DOHH2 (cell line): Measurements from ENCODE around the gene SLC7A7.
A peak's percentile ranks its signal among the peaks of the same experiment; 100 is the strongest.

Source experiments
- H3F3A ChIP-seq: fragments of 200-600 bp; sonication (generic), shearing (Covaris generic); 2 replicates; pipeline ENCODE4 v1.6.0; 2016; ENCODE audit warnings: antibody characterized with exemption, mild to moderate bottlenecking; ENCODE audit not compliant: control insufficient read depth, insufficient read depth
- H3K27ac ChIP-seq: fragments of 200-600 bp; sonication (generic); 2 replicates; pipeline ENCODE4 v1.5.1; 2014; ENCODE audit warnings: low read depth, mild to moderate bottlenecking, low read length, moderate library complexity
- H3K27me3 ChIP-seq: fragments of 200-600 bp; sonication (generic); 2 replicates; pipeline ENCODE4 v1.6.1; 2014; ENCODE audit warnings: mild to moderate bottlenecking, low read length, mixed read lengths; ENCODE audit not compliant: control insufficient read depth
- H3K36me3 ChIP-seq: fragments of 200-600 bp; sonication (generic); 2 replicates; pipeline ENCODE4 v1.6.1; 2014; ENCODE audit warnings: mild to moderate bottlenecking, low read length, moderate library complexity, mixed read lengths; ENCODE audit not compliant: control insufficient read depth
- H3K4me1 ChIP-seq: fragments of 200-600 bp; sonication (generic); 2 replicates; pipeline ENCODE4 v1.6.1; 2014; ENCODE audit warnings: mild to moderate bottlenecking, low read length, mixed read lengths; ENCODE audit not compliant: control insufficient read depth
- H3K4me2 ChIP-seq: fragments of 200-600 bp; sonication (generic); 2 replicates; pipeline ENCODE4 v1.6.0; 2014; ENCODE audit warnings: mild to moderate bottlenecking, low read length, moderate library complexity
- H3K4me3 ChIP-seq: fragments of 200-600 bp; sonication (generic); 2 replicates; pipeline ENCODE4 v1.5.1; 2014; ENCODE audit warnings: mild to moderate bottlenecking, low read length, mixed read lengths
- H3K79me2 ChIP-seq: fragments of 200-600 bp; sonication (generic); 2 replicates; pipeline ENCODE4 v1.6.1; 2014; ENCODE audit warnings: mild to moderate bottlenecking, low read length, mixed read lengths; ENCODE audit not compliant: control insufficient read depth
- H3K9me2 ChIP-seq: fragments of 200-600 bp; sonication (generic); replicated peaks from 2 replicates; pipeline ENCODE4 v1.6.1; 2014; ENCODE audit warnings: mild to moderate bottlenecking, low read length, mixed read lengths; ENCODE audit not compliant: control insufficient read depth
- H3K9me3 ChIP-seq: fragments of 200-600 bp; sonication (generic); 2 replicates; pipeline ENCODE4 v1.6.1; 2014; ENCODE audit warnings: antibody characterized with exemption, low read length, mixed read lengths; ENCODE audit not compliant: control insufficient read depth, insufficient read depth
- H4K20me1 ChIP-seq: fragments of 200-600 bp; sonication (generic); 2 replicates; pipeline ENCODE4 v1.6.0; 2014; ENCODE audit warnings: low read depth, mild to moderate bottlenecking, antibody characterized with exemption, low read length, moderate library complexity; ENCODE audit not compliant: control insufficient read depth, insufficient read depth
- EZH2phosphoT487 ChIP-seq: fragments of 200-600 bp; sonication (generic); IDR thresholded peaks from 2 replicates; pipeline ENCODE4 v1.6.1; 2017; ENCODE audit warnings: borderline replicate concordance, mild to moderate bottlenecking, antibody characterized with exemption, low read length, moderate library complexity, mixed read lengths
- TF ChIP-seq, protein P1 (sequence below): fragments of 200-600 bp; sonication (generic); IDR thresholded peaks from one replicate; pipeline ENCODE4 v1.5.1; 2014; ENCODE audit warnings: antibody characterized with exemption, mild to moderate bottlenecking, low read depth, low read length; ENCODE audit not compliant: poor library complexity, severe bottlenecking

The SLC7A7 gene

DNA sequence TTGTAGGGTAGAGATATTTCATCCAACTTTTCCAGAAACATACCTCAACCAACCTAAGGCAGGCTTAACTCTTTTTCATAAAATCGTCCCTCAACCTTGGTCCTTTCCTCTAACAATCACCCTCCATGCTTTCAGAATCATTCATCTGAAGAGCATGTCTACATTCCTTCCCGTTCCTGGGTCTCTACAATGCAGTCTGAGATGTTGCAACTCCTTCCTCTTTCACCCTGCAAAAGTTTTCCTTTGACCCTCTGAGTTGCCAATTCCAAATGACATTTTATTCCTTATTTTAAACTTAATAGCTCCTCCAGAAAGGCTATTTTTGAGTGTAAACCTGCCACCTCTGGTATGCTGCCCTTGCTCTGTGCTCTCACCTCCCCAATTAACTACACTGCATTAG is 16.7 kb downstream of the SLC7A7 start:
- Histone ChIP-seq H3K4me2 (peak overlapping the region; percentile 64), H3K9me2 (no peaks in the 10 kb centered on the region), H4K20me1 (no peaks in the 10 kb centered on the region), H3K36me3 (peaks cover 69% of the 10 kb centered on the region), H3K4me3 (peak overlapping the region; percentile 60), H3K27me3 (no peaks in the 10 kb centered on the region), H3K4me1 (peaks cover 99% of the 10 kb centered on the region), H3K9me3 (no peaks in the 10 kb centered on the region), H3F3A (peaks cover 20% of the 10 kb centered on the region), H3K79me2 (peaks cover 93% of the 10 kb centered on the region), H3K27ac (peak overlapping the region; percentile 100)
- TF ChIP-seq, protein P1, sequence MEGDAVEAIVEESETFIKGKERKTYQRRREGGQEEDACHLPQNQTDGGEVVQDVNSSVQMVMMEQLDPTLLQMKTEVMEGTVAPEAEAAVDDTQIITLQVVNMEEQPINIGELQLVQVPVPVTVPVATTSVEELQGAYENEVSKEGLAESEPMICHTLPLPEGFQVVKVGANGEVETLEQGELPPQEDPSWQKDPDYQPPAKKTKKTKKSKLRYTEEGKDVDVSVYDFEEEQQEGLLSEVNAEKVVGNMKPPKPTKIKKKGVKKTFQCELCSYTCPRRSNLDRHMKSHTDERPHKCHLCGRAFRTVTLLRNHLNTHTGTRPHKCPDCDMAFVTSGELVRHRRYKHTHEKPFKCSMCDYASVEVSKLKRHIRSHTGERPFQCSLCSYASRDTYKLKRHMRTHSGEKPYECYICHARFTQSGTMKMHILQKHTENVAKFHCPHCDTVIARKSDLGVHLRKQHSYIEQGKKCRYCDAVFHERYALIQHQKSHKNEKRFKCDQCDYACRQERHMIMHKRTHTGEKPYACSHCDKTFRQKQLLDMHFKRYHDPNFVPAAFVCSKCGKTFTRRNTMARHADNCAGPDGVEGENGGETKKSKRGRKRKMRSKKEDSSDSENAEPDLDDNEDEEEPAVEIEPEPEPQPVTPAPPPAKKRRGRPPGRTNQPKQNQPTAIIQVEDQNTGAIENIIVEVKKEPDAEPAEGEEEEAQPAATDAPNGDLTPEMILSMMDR: no peak
- TF ChIP-seq EZH2phosphoT487: no peak

DNA sequence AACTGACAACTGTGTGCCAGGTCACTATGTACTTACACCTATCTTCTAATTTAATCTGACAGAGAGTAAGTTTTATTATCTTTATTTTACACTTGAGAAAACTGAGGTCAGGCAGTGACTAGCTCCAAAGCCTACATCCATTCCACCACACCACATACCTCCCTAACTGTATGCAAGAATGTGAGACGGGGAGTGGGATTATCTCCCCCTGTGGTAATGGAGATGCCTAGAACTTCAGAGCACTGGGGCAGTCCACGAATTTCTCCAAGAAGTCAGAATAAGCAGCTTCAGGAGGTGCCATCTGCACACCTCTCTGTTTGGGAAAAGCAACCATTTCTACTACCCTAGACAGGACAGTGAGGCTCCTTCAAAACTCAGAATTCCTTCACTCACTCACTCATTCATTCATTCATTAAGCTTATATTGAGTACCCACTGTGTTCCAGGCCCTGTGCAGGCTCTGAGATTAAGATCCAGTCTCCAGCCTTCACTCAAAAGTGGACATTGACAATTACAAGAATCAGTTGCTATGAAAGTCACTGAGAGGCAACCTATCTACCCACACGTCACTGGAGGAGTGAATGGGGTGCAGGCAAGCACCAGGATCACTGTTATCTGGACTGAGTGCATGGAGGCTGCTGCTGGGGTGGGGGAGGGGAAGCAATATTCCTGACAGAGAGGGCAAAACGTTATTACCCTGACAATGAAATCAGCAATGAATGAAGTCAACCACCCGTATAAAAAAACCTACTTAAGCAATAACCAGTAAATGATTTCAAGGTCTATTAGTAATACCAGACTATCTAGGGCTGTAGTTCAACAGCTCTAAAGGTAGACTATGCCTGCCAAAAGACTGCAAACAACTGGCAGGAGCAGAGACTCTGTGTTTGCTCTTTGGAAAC is 18.0 kb downstream of the SLC7A7 start:
- peaks cover 93% of the 10 kb centered on the region for H3K79me2 ChIP-seq
- no peaks in the 10 kb centered on the region for H3K27me3 ChIP-seq
- H3K27ac ChIP-seq: peak overlapping the region; percentile 100
- H3K36me3 ChIP-seq: peaks cover 63% of the 10 kb centered on the region
- H4K20me1 ChIP-seq: no peaks in the 10 kb centered on the region
- H3K9me2 ChIP-seq: no peaks in the 10 kb centered on the region
- H3K9me3 ChIP-seq: no peaks in the 10 kb centered on the region
- H3K4me3 ChIP-seq: peak overlapping the region; percentile 60
- H3K4me2 ChIP-seq: peak overlapping the region; percentile 64
- H3F3A ChIP-seq: peaks cover 19% of the 10 kb centered on the region
- H3K4me1 ChIP-seq: peaks cover 96% of the 10 kb centered on the region
- TF ChIP-seq, protein P1: no peak
- no peak for TF ChIP-seq EZH2phosphoT487

DNA sequence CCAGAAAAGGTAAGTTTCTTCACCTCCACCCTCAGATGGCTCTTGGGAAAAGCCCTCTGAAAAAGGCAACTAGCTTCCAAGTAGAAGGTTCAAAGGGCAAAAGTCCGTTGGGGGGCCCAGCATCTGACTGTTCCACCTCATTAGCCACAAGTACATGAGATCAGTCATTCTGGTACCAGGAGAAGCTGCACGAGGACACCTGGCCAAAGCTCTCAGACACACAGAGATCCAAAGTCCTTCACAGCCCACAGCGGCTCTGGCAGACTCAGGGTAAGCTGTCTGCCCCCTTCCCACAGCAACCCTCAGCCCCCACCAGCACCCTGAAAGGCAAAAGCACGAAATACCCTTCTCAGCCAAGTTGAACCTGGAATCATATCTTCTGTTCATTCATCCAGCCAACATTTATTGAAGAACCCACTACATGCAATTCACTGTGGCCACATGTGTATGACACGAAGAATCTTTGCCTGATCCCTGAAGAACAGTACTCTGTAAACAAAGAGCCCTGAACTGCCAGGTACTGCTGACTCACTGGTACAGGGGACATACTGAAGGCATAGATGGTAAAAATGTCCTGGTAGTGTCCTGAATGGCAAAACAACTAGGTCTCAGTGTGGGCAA is 19.0 kb downstream of the SLC7A7 start:
- H3K27ac ChIP-seq: peak overlapping the region; percentile 100

More for the DNA sequence above, 19.0 kb downstream of the SLC7A7 start:
- Histone ChIP-seq H3K9me3 (no peaks in the 10 kb centered on the region), H3K79me2 (peaks cover 91% of the 10 kb centered on the region), H3K4me3 (peak overlapping the region; percentile 60), H3K36me3 (peaks cover 62% of the 10 kb centered on the region), H3F3A (peaks cover 23% of the 10 kb centered on the region), H3K27me3 (no peaks in the 10 kb centered on the region), H4K20me1 (no peaks in the 10 kb centered on the region), H3K4me2 (peak overlapping the region; percentile 64), H3K9me2 (no peaks in the 10 kb centered on the region), H3K4me1 (peaks cover 96% of the 10 kb centered on the region)
- no peak for TF ChIP-seq EZH2phosphoT487
- TF ChIP-seq, protein P1: no peak
